ENCODE data around the gene GNG11. TPM values are rescaled to one million over a fixed set of nuclear protein-coding genes. Genes with fewer than 3 reads are reported as not detected.

The GNG11 gene
- total RNA-seq, 4 donors from 2014 or later, result 3.3 to 6.8 (median 5.3) TPM

DNA sequence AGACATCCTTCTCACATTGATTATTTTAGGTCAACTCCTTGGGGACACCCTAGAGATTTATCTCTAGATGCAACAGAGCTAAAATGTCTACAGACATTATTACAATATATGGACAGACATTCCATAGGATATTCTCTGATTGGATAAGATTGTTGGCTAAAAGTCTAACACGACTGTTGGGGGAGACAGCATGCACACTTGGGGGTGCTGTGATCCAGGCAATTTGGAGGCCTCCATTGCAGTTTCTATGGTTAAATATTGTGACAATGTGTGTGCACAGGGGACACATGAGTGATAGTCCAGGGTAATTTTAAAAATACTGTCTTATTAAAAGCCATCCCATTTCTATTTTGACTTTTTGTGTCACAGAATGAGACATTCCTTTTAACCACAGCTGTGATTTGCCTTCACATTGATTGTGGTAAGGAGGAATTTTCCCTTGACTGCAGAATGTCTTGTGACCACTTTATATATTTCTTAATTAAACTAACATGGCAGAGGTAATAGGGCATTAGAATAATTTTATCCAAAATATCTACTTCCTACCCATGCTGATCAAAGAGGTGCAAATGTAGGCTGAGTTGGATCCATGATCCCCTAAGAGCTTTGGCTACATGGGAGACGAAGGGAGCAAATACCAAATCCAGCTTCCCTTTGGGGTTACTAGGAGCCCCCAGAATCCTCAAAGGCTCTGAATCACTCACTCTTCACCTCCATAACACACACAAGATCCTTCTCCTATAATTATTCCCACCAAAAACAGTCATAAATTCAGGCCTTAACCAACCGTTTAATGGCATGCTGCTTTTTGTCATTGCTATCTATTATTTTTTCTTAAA lies 38.2 kb upstream of the GNG11 start:
- no peak for TF ChIP-seq POLR2A (IDR thresholded peaks at IDR 0.05)
- TF ChIP-seq, protein P1, sequence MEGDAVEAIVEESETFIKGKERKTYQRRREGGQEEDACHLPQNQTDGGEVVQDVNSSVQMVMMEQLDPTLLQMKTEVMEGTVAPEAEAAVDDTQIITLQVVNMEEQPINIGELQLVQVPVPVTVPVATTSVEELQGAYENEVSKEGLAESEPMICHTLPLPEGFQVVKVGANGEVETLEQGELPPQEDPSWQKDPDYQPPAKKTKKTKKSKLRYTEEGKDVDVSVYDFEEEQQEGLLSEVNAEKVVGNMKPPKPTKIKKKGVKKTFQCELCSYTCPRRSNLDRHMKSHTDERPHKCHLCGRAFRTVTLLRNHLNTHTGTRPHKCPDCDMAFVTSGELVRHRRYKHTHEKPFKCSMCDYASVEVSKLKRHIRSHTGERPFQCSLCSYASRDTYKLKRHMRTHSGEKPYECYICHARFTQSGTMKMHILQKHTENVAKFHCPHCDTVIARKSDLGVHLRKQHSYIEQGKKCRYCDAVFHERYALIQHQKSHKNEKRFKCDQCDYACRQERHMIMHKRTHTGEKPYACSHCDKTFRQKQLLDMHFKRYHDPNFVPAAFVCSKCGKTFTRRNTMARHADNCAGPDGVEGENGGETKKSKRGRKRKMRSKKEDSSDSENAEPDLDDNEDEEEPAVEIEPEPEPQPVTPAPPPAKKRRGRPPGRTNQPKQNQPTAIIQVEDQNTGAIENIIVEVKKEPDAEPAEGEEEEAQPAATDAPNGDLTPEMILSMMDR (IDR thresholded peaks at IDR 0.05), result no peak
- no peak for TF ChIP-seq POLR2AphosphoS5 (IDR thresholded peaks at IDR 0.05)
- TF ChIP-seq EP300 (IDR thresholded peaks at IDR 0.05), result no peak
- no peaks in the 10 kb centered on the region for H3K27me3 ChIP-seq
- no peaks in the 10 kb centered on the region for H3K36me3 ChIP-seq
- DNase-seq (ENCODE audit: low spot score in 2 of 2), result no peak
- H3K4me3 ChIP-seq, result no peak overlapping the region
- no peak overlapping the region for H3K27ac ChIP-seq
- 80% methylated on average over 3 of the region's 3 CpGs for WGBS
- H3K4me1 ChIP-seq, result no peaks in the 10 kb centered on the region
- no peaks in the 10 kb centered on the region for H3K9me3 ChIP-seq

DNA sequence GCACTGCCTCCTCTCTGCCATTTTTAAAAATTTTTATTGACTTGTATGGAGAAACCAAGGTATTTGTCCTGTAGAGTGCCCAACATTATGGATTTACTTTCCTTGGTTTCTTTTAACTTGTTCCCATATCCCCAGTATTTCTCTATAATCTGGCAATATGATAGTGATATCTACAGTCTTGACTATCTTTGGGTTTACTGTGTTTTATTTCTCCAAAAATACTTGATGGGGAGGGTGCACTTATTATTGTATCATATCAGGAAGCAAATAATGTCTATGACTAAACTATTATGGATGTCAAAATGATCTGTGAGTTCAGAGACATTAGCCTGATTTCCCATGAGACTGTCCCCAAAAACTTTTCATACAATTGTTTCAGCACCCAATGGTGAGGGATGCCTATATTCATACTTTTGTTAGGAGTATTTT lies 37.6 kb upstream of the GNG11 start:
- Histone ChIP-seq H3K27ac (no peak overlapping the region), H3K4me3 (no peak overlapping the region), H3K27me3 (no peaks in the 10 kb centered on the region), H3K9me3 (no peaks in the 10 kb centered on the region), H3K36me3 (no peaks in the 10 kb centered on the region), H3K4me1 (no peaks in the 10 kb centered on the region)
- DNase-seq (ENCODE audit: low spot score in 2 of 2), result no peak
- TF ChIP-seq POLR2A (IDR thresholded peaks at IDR 0.05) (no peak), POLR2AphosphoS5 (IDR thresholded peaks at IDR 0.05) (no peak), EP300 (IDR thresholded peaks at IDR 0.05) (no peak)
- TF ChIP-seq, protein P1 (IDR thresholded peaks at IDR 0.05), result no peak

DNA sequence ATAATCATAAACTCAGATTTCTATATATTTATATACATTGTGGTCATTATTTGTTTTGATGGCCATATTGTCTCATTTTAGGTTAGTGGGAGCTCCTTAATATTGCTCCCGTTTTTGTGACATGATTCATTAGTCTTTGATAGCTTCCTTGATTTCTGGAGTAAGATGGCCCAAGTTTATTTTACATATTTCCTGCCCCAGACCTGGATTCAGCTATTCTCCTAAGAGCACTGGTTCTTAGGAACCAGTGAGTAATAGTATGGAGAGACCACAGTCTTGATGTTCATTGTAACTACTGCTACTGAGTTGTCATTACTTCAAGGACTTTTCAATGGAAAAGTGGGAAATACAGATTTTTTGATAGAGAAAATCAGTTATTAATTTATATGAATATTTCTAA lies 37.0 kb upstream of the GNG11 start:
- Histone ChIP-seq H3K36me3 (no peaks in the 10 kb centered on the region), H3K4me3 (no peak overlapping the region), H3K27me3 (no peaks in the 10 kb centered on the region), H3K4me1 (no peaks in the 10 kb centered on the region), H3K27ac (no peak overlapping the region), H3K9me3 (no peaks in the 10 kb centered on the region)
- WGBS, result 80% methylated on average over 1 of the region's 1 CpG
- TF ChIP-seq EP300 (IDR thresholded peaks at IDR 0.05) (no peak), POLR2AphosphoS5 (IDR thresholded peaks at IDR 0.05) (no peak), POLR2A (IDR thresholded peaks at IDR 0.05) (no peak)
- TF ChIP-seq, protein P1 (IDR thresholded peaks at IDR 0.05), result no peak
- no peak for DNase-seq (ENCODE audit: low spot score in 2 of 2)

DNA sequence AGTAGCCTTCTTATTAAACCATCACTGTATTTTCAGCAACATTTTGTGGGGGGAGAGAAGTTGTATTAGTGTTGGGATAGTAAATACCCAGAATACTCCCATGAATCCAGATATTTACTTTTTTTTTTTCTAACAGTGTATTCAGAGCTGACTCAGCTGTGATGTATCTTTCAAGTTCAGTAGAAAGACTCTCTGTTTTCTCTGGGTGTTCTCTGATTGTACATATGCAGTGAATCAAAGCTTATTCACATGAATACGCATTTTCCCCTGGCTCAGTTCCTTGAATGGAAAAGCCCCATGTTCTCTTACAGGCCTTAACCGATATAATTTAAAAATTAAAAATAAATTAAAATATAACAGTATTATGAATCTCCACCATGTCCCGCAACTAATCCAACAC lies 32.3 kb upstream of the GNG11 start:
- H3K27ac ChIP-seq, result no peak overlapping the region
- no peak for TF ChIP-seq EP300 (IDR thresholded peaks at IDR 0.05)
- no peak for TF ChIP-seq POLR2AphosphoS5 (IDR thresholded peaks at IDR 0.05)
- TF ChIP-seq, protein P1 (IDR thresholded peaks at IDR 0.05), result no peak
- TF ChIP-seq POLR2A (IDR thresholded peaks at IDR 0.05), result no peak
- H3K4me1 ChIP-seq, result peaks cover 13% of the 10 kb centered on the region
- H3K4me3 ChIP-seq, result no peak overlapping the region
- H3K9me3 ChIP-seq, result no peaks in the 10 kb centered on the region
- H3K27me3 ChIP-seq, result peaks cover 27% of the 10 kb centered on the region
- WGBS, result 82% methylated on average over 3 of the region's 3 CpGs
- no peaks in the 10 kb centered on the region for H3K36me3 ChIP-seq
- DNase-seq (ENCODE audit: low spot score in 2 of 2), result no peak

DNA sequence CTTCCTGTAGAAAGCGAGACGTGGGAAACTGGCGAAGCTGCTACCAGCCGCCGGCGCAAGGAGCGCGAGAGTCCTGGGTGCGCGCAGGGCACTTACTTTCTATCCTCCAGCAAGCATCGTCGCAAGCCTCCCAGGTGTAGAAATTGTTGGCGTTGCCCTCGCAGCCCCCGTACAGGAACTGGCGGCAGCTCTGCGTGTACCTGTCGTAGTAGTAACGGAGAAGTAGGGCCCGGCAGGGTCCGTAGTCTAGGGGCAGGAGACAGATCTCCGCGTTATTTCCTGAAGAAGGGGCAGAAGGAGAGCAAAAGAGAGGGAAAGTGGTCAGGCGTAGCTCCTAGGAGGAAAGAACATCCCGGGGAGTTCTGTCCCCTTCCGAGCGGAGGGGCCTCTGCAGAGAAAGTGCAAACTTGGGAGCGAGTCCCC lies 31.5 kb upstream of the GNG11 start:
- Histone ChIP-seq H3K36me3 (no peaks in the 10 kb centered on the region), H3K9me3 (no peaks in the 10 kb centered on the region), H3K27me3 (peaks cover 27% of the 10 kb centered on the region), H3K27ac (no peak overlapping the region), H3K4me1 (peaks cover 13% of the 10 kb centered on the region), H3K4me3 (peak overlapping the region; percentile 54)
- 2% methylated on average over 28 of the region's 28 CpGs for WGBS
- DNase-seq (ENCODE audit: low spot score in 2 of 2), result peak in 1 of 2 donors; percentile 63
- TF ChIP-seq POLR2AphosphoS5 (IDR thresholded peaks at IDR 0.05) (no peak), EP300 (IDR thresholded peaks at IDR 0.05) (no peak), POLR2A (IDR thresholded peaks at IDR 0.05) (no peak)
- TF ChIP-seq, protein P1 (IDR thresholded peaks at IDR 0.05), result no peak
